Upper lobe of right lung (tissue), 1 donor: ENCODE results near the gene OSBPL5. TPM values are rescaled to one million over a fixed set of nuclear protein-coding genes. Genes with fewer than 3 reads are reported as not detected.

Experiments
- ATAC-seq: fragments of 200-7000 bp; cut with Tn5 transposase; one replicate; pipeline ENCODE4 v1.9.1; 2020; ENCODE audit warnings: mild to moderate bottlenecking, moderate library complexity
- DNase-seq: peaks from one replicate; pipeline ENCODE4 v3.0.0-alpha.2; 2020
- H3K27ac ChIP-seq: fragments of 200-600 bp; one replicate; pipeline ENCODE4 v1.8.0; 2022
- H3K27me3 ChIP-seq: fragments of 200-600 bp; one replicate; pipeline ENCODE4 v1.8.0; 2022; ENCODE audit warnings: mild to moderate bottlenecking
- H3K36me3 ChIP-seq: fragments of 200-600 bp; one replicate; pipeline ENCODE4 v1.8.0; 2022
- H3K4me1 ChIP-seq: fragments of 200-600 bp; one replicate; pipeline ENCODE4 v1.8.0; 2022
- H3K4me3 ChIP-seq: fragments of 200-600 bp; one replicate; pipeline ENCODE4 v1.8.0; 2022; ENCODE audit warnings: mild to moderate bottlenecking
- H3K9me3 ChIP-seq: fragments of 200-600 bp; one replicate; pipeline ENCODE4 v1.8.0; 2022
- CTCF ChIP-seq: fragments of 200-600 bp; IDR thresholded peaks from one replicate; pipeline ENCODE4 v1.8.0; 2022; ENCODE audit warnings: antibody characterized with exemption
- intact Hi-C: fragments of 100-400 bp; cut with DNase I; formaldehyde crosslinking; loops from one replicate; pipeline ENCODE4 v1.11.0; 2022
- total RNA-seq: library from RNA; stranded (reverse); fragmentation: NEBNext Ultra II Directional; extraction: Animal tissue kit (Norgen Biotek cat#: 25700); gene quantifications from one replicate; pipeline ENCODE4 v1.2.1, GENCODE V29; 2021
- donor health status: DM: no; HTN: yes; CAD: no; lungs with severe emphysema.

Gene OSBPL5
- total RNA-seq, 1 donor from 2014 or later = 52.6 TPM

GRCh38 chr11:3181725-3182461 lies 16.8 kb upstream of the OSBPL5 start:
- Histone ChIP-seq H3K27me3 (no peaks in the 10 kb centered on the region), H3K27ac (no peak overlapping the region), H3K4me1 (no peaks in the 10 kb centered on the region), H3K9me3 (no peaks in the 10 kb centered on the region), H3K36me3 (no peaks in the 10 kb centered on the region), H3K4me3 (no peak overlapping the region)
- ATAC-seq (no peak), DNase-seq (no peak)
- intact Hi-C loops = no loop called here
- TF ChIP-seq CTCF = no peak

GRCh38 chr11:3180869-3181268 lies 15.8 kb upstream of the OSBPL5 start:
- intact Hi-C loops = no loop called here
- no peaks in the 10 kb centered on the region for H3K36me3 ChIP-seq
- no peaks in the 10 kb centered on the region for H3K4me1 ChIP-seq
- TF ChIP-seq CTCF = no peak
- ATAC-seq = no peak
- H3K27me3 ChIP-seq = no peaks in the 10 kb centered on the region
- no peak overlapping the region for H3K4me3 ChIP-seq
- DNase-seq = peak; percentile 40
- H3K9me3 ChIP-seq = no peaks in the 10 kb centered on the region
- no peak overlapping the region for H3K27ac ChIP-seq

GRCh38 chr11:3178349-3178748 lies 13.2 kb upstream of the OSBPL5 start:
- ATAC-seq = no peak
- TF ChIP-seq CTCF = no peak
- H3K9me3 ChIP-seq = no peaks in the 10 kb centered on the region
- H3K4me1 ChIP-seq = no peaks in the 10 kb centered on the region
- H3K27ac ChIP-seq = no peak overlapping the region
- intact Hi-C loops = no loop called here
- no peak for DNase-seq
- H3K27me3 ChIP-seq = no peaks in the 10 kb centered on the region
- no peak overlapping the region for H3K4me3 ChIP-seq
- H3K36me3 ChIP-seq = no peaks in the 10 kb centered on the region

- no peaks in the 10 kb centered on the region for H3K27me3 ChIP-seq
- no peaks in the 10 kb centered on the region for H3K4me1 ChIP-seq
- TF ChIP-seq CTCF = no peak
- H3K27ac ChIP-seq = no peak overlapping the region
- intact Hi-C loops = no loop called here
- H3K36me3 ChIP-seq = no peaks in the 10 kb centered on the region
- DNase-seq = no peak
- no peaks in the 10 kb centered on the region for H3K9me3 ChIP-seq
- ATAC-seq = peak; percentile 37
- H3K4me3 ChIP-seq = no peak overlapping the region
Measured at GRCh38 chr11:3177931-3178330, 12.8 kb upstream of the OSBPL5 start.

- H3K4me3 ChIP-seq = no peak overlapping the region
- H3K27me3 ChIP-seq = no peaks in the 10 kb centered on the region
- H3K36me3 ChIP-seq = no peaks in the 10 kb centered on the region
- no peak for ATAC-seq
- intact Hi-C loops = no loop called here
- no peaks in the 10 kb centered on the region for H3K4me1 ChIP-seq
- H3K27ac ChIP-seq = no peak overlapping the region
- DNase-seq = no peak
- no peaks in the 10 kb centered on the region for H3K9me3 ChIP-seq
- no peak for TF ChIP-seq CTCF
Measured at GRCh38 chr11:3176487-3176886, 11.4 kb upstream of the OSBPL5 start.

GRCh38 chr11:3175194-3175593 lies 10.1 kb upstream of the OSBPL5 start:
- TF ChIP-seq CTCF = no peak
- Histone ChIP-seq H3K36me3 (no peaks in the 10 kb centered on the region), H3K27ac (no peak overlapping the region), H3K4me1 (no peaks in the 10 kb centered on the region), H3K9me3 (no peaks in the 10 kb centered on the region), H3K27me3 (no peaks in the 10 kb centered on the region), H3K4me3 (no peak overlapping the region)
- intact Hi-C loops = no loop called here
- DNase-seq (peak; percentile 36), ATAC-seq (no peak)
